Activated T-cell treated with anti-CD3 and anti-CD28 coated beads, Interleukin-2, amount 50 U/mL, for 1 hour (primary cell): ENCODE measurements around the gene INCA1.
A peak's percentile ranks its signal among the peaks of the same experiment; 100 is the strongest.

Source experiments
- DNase-seq: peaks from one replicate; pipeline ENCODE4 v3.0.0-alpha.2; 2020

Gene INCA1

DNA sequence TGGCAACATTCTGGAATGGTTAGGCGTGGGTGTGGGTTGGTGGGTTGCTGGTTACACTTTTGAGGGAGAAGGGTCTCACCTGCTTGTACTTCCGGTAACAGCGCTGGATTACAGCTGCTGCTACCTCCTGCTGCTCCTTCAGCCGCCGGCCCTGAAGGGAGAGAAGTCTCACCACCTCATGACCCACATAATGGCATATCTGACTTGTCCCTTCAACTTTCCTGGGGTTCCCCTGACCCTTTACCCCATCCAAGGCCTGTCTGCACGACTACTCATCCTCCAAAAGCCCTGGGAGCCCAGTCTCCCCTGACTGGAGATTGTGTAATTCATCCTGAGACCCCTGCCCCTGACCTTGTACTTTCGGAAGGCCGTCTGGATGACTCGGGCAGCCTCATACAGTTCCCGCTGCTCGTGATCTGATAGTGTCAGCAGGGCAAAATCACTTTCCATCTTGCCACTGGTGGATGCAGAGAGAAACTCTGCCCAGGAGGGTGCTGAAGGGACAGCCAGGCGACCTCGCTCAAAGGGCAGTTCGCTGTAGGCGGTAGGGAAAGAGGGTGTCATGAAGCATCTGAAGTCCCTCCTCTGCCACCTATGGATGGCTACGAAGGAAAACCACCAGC lies 27.7 kb downstream of the INCA1 start:
- no peak for DNase-seq

DNA sequence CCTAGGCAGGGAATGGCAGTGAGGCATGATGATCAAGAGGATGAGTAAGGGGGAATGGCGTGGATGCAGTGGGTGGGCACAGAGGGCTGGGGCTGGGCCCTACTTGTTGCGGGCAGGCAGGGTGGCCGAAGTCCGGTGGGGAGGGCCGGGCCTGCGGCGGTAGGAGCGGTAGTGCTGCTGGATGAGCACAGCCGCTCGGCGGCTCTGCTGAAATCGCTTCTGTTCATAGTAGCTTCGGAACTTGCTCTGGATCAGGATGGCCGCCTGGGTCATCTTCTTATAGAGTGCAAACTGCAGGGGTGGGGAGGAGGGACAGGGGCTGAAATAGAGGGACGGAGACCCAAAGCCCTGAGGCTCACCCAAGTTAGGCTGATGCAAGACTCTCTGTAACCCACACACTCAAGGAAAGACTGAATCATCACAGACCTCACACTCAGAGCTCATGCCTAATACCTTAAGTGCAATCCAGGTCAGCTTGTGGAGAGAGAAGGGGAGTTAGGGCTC lies 28.2 kb downstream of the INCA1 start:
- no peak for DNase-seq

GRCh38 chr17:4968486-4969046 lies 28.8 kb downstream of the INCA1 start:
- no peak for DNase-seq

DNA sequence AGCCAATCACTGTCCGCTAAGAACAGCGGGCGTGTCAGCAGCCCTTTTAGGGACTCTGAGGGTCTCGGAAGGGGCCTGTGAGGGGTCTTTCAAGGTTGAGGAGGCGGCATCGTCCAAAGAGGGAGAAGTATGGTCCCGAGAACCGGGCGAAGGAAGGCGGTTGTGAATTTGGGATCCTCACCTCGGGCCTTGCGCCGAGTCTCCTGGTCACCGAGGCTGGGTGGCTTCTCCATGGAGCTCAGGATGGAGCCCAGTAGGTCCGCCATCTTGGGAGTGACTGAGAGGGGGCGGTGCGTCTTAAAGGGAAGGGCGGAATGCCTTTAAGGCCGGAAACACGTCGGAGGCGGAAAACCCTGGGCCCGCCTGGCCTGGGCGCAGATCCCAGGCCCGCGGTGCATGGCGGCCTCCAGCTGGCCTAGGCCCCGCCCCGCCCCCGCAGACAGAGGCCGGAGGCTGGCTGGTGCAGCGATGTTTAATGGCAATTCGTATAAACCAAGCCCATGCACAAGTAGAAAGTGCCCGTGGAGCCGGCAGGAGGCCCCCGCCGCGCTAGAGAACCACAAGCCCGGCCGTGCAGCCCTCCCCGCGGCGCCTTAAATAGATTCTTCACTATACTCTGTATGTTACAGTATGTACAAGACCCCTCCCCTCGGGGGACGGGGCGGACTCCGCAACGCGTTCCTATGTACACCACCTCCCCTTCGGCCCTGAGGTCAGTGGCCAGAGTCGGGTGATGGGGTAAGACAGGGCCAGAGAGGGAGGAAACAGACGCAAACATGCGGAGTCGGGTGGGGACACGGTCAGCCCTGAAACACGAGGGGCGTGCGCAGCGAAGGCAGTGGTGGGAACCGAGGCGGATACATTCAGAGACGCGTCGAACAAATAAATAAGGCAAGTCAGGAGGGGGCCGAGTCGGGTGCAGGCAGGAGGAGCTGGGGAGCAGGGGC lies 29.5 kb downstream of the INCA1 start, which contains the start of gene SPAG7:
SPAG7 (minus strand) TSS at position 279 of the 947 bp plus-strand sequence; CDS start at position 266, 13 bp downstream.
- peak; percentile 97 for DNase-seq

- DNase-seq = no peak
Observed at GRCh38 chr17:4966844-4967538, 30.3 kb downstream of the INCA1 start.

GRCh38 chr17:4965311-4965986 lies 31.9 kb downstream of the INCA1 start:
- DNase-seq = no peak

DNA sequence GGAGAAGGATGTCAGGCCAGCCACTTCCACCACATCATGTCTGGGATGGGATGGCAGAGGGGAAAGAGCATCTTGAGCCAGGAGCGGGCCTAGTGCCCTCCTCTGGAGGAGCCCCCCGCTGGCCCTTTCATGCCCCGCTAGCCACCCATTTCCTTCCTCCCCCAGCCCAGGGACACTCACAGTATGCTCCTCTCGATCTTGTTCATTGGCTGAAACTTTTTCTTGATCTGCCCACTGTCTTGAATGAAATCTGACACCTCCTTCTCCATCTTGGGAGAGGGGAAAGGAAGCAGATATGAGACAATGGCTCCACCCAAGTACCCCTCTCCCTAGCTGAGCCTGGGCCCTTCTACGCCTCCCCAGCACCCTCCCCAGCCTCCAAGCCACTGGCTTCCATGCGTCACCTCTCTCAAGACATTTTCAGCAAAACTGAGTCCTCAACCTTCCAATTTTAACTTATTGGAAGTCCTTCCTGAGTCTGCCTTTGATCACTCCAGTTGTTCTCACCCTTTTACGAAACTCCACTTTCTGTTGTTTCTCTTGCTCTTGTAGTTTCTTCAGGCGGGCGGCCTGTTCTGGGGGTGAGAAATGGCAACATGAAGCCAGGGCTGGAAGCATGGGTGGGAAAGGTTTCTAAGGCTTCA lies 36.9 kb downstream of the INCA1 start:
- no peak for DNase-seq

DNA sequence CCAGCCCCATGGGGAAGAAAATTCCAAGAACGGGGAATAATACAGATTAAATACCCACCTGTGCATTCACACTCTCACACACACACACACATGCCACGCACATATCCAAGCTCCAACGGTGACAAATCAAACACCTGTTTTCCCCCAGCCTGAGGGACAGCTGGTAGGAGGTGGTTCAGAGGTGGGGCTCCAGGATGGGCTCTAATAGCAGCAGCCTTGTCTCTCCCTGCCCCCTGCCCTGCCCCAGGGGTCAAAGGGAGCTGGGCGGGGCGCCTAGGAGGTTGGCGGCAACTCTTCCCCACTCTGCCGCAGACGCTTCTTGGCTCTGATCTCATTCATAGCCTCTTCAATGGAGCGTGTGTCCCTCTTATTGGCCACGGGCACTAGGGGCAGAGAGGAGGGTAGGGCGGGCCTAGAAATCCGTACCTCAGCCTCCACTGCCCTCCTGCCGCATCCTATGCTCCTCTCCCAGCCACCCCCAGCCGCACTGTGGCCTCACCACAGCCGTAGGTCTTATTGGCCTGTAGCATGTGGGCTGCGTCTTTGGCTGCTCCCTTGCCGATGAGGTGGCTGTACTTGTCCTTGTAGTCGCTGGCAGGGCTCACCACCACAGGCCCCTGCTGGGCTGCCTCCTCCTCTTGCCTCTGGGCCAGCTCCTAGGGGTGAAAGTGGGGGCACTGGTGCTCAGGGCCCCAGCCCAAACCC lies 37.9 kb downstream of the INCA1 start:
- no peak for DNase-seq

DNA sequence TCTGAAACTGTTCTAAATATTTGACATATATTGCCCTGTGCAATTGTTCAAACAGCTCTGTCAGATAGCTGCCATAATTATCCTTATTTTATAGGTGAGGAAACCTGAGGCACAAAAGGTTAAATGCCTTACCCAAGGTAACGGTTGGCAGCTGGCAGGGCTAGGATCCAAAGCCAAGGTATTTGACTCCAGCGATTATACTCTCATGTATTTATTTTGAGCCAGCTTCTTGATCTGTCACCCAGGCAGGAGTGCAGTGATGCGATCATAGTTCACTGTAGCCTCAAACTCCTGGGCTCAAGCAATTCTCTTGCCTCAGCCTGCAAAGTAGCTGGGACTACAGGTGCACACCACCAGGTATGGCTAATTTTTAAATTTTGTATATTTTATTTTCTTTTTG lies 39.2 kb downstream of the INCA1 start:
- no peak for DNase-seq

- DNase-seq = peak; percentile 54
Observed at GRCh38 chr17:4956493-4957061, 40.7 kb downstream of the INCA1 start.

GRCh38 chr17:4955091-4955490 lies 42.2 kb downstream of the INCA1 start:
- no peak for DNase-seq

GRCh38 chr17:4953451-4953961 lies 43.8 kb downstream of the INCA1 start:
- no peak for DNase-seq

DNA sequence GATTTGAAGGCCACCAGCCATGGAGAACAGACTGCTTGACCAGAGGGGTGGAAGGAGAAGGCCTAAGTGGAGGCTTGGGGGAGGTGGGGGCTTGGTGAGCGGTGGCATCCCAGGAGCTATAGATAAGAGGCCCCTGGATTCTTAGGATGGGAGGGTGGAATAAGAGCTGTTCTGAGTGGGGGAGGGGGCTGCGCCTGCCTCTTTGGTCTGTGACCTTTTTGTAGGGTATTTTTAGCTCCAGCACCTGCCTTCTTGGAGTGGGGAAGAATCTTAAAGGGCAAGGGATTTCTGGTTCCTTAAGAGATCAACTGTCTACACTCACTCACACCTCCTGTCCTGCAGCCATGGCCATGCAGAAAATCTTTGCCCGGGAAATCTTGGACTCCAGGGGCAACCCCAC lies 45.8 kb downstream of the INCA1 start:
- DNase-seq = no peak

DNA sequence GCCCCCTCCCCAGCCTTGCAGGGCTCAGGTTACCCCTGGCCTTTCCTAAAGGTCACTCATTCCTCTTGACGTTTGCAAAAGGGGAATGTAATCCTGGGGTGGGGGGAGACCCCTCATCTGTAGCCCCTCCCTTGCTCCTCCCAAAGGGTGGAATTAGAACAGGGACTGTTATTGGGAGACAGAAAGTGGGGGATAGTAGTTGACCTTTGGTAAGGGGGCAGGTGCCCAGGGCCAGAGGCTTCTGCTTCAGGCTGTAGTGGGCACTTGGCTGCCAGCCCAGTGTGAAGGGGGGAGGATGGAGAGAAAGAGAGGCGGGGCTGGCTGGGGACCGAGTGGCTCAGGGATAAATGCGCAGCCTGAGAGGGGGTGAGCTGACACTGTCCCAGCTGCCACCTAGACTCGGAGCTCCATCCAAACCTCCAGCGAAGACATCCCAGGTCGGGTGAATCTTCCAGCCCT lies 46.5 kb downstream of the INCA1 start, which contains the start of gene ENO3:
ENO3 (plus strand) TSS at position 374 of the 459 bp plus-strand sequence. CDS start 711 bp downstream, outside the sequence.
- no peak for DNase-seq

GRCh38 chr17:4950075-4950745 lies 47.1 kb downstream of the INCA1 start:
- DNase-seq = no peak

DNA sequence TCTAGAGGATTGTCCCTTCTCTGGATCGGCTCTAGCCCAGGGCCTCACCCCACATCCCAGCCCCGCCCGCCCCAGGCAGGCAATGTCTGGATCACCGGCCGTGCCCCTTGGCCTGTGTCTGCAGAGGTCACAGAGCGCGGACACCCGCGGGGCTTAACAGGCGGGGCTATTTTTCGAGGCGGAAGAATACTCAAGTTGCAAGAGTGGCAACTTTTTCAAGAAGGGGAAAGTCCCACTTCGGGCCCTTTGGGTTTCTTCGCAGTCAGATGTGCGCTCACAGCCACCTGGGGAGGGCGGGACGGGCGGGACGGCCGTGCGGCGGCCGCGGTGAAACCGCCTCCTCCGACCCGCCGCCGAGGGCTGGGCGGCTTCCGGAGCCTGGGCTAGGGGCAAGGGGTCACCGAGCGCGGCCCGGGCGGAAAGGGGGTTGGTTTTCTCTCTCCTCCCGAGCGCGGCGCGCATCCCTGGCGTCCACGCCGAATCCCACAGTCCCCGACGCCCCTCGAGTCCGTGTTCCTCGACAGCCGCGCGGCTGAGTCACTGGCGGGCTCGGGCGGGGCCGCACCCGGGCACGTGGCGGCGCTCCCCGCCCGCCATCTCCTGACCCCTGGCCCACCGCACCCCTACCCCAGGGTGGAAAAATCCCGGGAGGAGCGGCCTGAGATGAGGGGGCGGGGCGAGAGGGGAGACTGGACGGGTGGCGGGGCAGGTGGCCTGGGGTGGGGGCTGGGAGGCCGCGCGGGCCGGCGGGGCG lies 47.8 kb downstream of the INCA1 start:
- DNase-seq = peak; percentile 86

DNA sequence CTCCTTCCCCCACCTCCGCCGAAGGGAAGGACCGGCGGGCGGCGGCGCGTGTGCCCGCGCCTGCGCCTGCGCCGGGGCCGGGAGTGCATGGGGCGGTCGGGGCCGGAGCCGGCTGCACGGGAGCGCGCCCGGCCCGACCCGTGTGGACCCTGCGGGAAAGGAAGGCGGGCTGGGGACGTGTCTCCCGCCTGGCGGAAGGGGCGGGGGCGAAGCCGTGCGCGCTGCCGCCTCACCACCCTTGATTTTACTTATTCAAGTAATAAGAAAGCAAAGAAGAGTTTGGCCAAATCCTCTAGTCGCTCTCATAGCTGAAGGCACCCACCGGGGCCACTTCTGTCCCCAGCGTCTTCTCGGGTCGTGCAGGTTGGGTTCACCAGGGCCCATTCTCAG lies 48.4 kb downstream of the INCA1 start:
- peak; percentile 77 for DNase-seq

DNA sequence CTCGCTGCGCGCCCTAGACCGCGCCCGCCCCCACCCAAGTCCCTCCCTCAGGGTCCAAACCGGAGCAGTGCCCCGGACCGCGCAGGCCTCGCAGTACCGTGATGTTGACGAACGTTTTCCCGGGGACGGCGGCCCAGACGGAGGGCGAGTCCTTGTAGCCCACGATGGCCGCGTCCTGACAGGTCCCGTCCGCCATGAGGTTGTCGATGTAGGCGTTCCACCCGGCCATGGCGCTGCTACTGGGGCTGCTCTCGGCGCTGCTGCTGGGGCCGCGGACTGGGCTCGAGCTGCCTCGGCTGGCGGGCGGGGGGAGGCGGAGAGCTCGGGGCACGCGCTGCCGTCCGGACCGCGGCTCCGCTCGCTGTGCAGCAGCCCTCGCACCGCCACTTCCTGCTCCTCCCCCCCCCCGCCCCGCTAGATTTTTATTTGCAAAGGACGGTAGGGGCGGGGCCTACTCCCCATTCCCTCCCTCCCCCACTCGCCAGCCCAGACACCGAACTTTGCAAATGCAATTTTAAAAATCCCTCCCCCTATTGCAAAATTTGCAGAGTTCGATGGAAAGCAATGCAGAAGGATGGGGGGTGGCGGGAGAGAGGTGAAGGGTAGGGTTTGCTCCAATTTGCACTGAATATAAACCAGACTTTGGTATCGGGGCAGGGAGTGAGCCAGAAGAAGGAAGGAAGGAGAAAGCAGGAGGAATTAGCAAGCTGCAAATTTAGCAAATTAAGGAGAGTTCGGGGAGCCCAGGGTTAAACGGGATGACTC lies 49.0 kb downstream of the INCA1 start, which contains the start of gene PFN1:
PFN1 (minus strand) TSS at position 365 of the 765 bp plus-strand sequence; CDS start at position 229, 136 bp downstream.
- DNase-seq = peak; percentile 88
